ENCODE results near the gene HIBCH. TPM values are rescaled to one million over a fixed set of nuclear protein-coding genes. Genes with fewer than 3 reads are reported as not detected.

The HIBCH gene
- total RNA-seq, 1 experiment from 2014 or later = 21.7 TPM

DNA sequence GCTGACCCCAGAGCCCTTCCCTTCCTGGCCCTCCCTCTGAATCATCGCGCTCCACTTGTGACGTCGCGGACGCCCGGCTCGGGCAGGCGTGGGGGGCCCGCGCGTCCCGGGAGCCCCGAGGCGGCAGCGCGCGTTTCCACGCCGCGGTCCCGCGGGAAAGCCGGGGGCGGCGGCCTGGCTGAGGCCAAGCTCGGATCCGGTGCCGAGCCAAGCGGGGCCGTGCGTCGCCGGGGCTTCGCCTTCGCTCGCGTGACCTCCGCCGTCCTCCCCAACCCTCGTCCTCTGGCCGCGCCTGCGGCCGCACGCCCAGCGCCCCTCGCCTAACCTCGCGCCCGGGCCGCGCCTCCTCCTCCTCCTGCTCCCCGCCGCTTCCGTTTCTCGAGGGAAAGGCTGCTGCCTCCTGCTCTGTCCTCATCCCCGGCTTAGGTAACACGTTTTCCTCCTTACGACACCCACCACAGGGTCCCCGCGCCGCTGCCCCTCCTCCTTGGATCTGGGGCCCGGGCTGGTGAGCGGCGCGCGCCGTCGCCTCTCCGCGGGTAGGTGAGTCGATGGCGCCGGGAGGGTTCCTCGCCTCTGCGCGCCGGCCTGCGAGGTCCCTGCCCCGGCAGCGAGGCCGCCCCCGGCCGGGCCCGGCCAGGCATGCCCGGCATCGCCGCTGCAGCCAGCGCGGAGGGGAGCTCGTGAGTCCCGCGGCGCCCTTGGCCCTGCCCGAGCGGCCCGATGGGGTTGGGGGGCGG is 24.1 kb upstream of the HIBCH start, which contains the start of gene INPP1:
TSS of gene INPP1 (plus strand) at position 54 of the 740 bp plus-strand sequence. CDS start 16,514 bp downstream, outside the sequence.
- CTCF ChIA-PET = interaction anchor here (0.5 to 1.4 kb wide), 2 partner anchors 24 to 376 kb away, joined by 3 to 5 read pairs; partner anchors contain the start of gene HIBCH
- POLR2A ChIA-PET = no interaction called here
- intact Hi-C loops (cut with micrococcal nuclease; ENCODE audit: unreplicated experiment) = no loop called here
- Histone ChIP-seq H3K4me3 (ENCODE audit: low read depth in 2 of 2, low read length in 2 of 2) (peak within 1 kb of the TSS; percentile 62 to 67), H3K36me3 (ENCODE audit: control insufficient read depth, insufficient read depth, low read length) (no peaks in the 10 kb centered on the region; the same call in 1 of the 2 replicates), H3K4me1 (ENCODE audit: control insufficient read depth, insufficient read depth, low read length) (peaks cover 6% of the 10 kb centered on the region), H3K27me3 (ENCODE audit: control insufficient read depth, insufficient read depth, low read length) (no peaks in the 10 kb centered on the region), H3K9me3 (ENCODE audit: control insufficient read depth, insufficient read depth, low read depth, low read length) (no peaks in the 10 kb centered on the region), H3K27ac (ENCODE audit: low read length) (peak within 1 kb of the TSS; percentile 55)
- peak; percentile 89 for ATAC-seq
- in situ Hi-C loops (cut with HindIII; ENCODE audit: low pct_unique_long_range_greater_than_20kb, low sequenced_read_pairs) = no loop called here
- no TSS peak for BruUV-seq (replicated peaks)
- no peak for DNase-seq (ENCODE audit: low read depth, low spot score)
- TF ChIP-seq TCF7L2 (IDR thresholded peaks at IDR 0.05; ENCODE audit: low read depth, low read length) = no peak
- TF ChIP-seq, protein P1, sequence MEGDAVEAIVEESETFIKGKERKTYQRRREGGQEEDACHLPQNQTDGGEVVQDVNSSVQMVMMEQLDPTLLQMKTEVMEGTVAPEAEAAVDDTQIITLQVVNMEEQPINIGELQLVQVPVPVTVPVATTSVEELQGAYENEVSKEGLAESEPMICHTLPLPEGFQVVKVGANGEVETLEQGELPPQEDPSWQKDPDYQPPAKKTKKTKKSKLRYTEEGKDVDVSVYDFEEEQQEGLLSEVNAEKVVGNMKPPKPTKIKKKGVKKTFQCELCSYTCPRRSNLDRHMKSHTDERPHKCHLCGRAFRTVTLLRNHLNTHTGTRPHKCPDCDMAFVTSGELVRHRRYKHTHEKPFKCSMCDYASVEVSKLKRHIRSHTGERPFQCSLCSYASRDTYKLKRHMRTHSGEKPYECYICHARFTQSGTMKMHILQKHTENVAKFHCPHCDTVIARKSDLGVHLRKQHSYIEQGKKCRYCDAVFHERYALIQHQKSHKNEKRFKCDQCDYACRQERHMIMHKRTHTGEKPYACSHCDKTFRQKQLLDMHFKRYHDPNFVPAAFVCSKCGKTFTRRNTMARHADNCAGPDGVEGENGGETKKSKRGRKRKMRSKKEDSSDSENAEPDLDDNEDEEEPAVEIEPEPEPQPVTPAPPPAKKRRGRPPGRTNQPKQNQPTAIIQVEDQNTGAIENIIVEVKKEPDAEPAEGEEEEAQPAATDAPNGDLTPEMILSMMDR (IDR thresholded peaks at IDR 0.05) = no peak
- no peak for TF ChIP-seq POLR2AphosphoS5 (IDR thresholded peaks at IDR 0.05; ENCODE audit: low read depth, low read length)
- TF ChIP-seq, protein P2, sequence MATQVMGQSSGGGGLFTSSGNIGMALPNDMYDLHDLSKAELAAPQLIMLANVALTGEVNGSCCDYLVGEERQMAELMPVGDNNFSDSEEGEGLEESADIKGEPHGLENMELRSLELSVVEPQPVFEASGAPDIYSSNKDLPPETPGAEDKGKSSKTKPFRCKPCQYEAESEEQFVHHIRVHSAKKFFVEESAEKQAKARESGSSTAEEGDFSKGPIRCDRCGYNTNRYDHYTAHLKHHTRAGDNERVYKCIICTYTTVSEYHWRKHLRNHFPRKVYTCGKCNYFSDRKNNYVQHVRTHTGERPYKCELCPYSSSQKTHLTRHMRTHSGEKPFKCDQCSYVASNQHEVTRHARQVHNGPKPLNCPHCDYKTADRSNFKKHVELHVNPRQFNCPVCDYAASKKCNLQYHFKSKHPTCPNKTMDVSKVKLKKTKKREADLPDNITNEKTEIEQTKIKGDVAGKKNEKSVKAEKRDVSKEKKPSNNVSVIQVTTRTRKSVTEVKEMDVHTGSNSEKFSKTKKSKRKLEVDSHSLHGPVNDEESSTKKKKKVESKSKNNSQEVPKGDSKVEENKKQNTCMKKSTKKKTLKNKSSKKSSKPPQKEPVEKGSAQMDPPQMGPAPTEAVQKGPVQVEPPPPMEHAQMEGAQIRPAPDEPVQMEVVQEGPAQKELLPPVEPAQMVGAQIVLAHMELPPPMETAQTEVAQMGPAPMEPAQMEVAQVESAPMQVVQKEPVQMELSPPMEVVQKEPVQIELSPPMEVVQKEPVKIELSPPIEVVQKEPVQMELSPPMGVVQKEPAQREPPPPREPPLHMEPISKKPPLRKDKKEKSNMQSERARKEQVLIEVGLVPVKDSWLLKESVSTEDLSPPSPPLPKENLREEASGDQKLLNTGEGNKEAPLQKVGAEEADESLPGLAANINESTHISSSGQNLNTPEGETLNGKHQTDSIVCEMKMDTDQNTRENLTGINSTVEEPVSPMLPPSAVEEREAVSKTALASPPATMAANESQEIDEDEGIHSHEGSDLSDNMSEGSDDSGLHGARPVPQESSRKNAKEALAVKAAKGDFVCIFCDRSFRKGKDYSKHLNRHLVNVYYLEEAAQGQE (IDR thresholded peaks at IDR 0.05; ENCODE audit: insufficient read depth in 1 of 2, low read depth in 2 of 2, low read length in 1 of 2) = no peak
- TF ChIP-seq SIN3A (IDR thresholded peaks at IDR 0.05; ENCODE audit: borderline replicate concordance, insufficient read depth, low read depth, low read length) = 0 out of 2 replicates have a peak, but pooled peaks have one; percentile 22

DNA sequence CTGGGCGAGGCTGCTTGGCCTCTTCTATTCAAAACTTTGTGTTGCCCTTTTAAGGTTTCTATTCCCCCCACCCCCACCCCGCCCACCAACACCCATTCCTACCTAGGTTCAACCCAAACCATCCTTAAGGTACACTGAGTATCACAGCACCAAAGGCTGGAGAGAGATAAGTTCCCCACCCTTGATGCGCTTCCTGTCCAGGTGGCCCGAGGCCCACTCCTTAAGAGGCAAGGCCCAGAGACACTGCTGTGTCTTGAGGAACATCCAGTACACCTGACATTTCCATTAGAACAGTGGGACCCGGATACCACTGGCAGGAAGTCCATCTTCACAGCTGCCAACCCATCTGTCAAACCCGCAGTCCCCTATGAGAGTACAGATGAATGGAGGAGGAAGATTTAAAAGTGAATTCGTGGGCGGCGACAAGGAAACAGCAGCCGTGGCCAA is 23.5 kb upstream of the HIBCH start:
- peaks cover 6% of the 10 kb centered on the region for H3K4me1 ChIP-seq (ENCODE audit: control insufficient read depth, insufficient read depth, low read length)
- H3K27ac ChIP-seq (ENCODE audit: low read length) = no peak overlapping the region
- ChIA-PET POLR2A (no interaction called here), CTCF (interaction anchor here (1.4 kb wide), 1 partner anchor 24 kb away, joined by 5 read pairs; the partner anchor contains the start of gene HIBCH)
- intact Hi-C loops (cut with micrococcal nuclease; ENCODE audit: unreplicated experiment) = no loop called here
- DNase-seq (ENCODE audit: low read depth, low spot score) (no peak), ATAC-seq (peak; percentile 47)
- no peaks in the 10 kb centered on the region for H3K9me3 ChIP-seq (ENCODE audit: control insufficient read depth, insufficient read depth, low read depth, low read length)
- H3K4me3 ChIP-seq (ENCODE audit: low read depth in 2 of 2, low read length in 2 of 2) = peak overlapping the region; percentile 62 to 67
- in situ Hi-C loops (cut with HindIII; ENCODE audit: low pct_unique_long_range_greater_than_20kb, low sequenced_read_pairs) = no loop called here
- H3K27me3 ChIP-seq (ENCODE audit: control insufficient read depth, insufficient read depth, low read length) = no peaks in the 10 kb centered on the region
- no TSS peak for BruUV-seq (replicated peaks)
- H3K36me3 ChIP-seq (ENCODE audit: control insufficient read depth, insufficient read depth, low read length) = no peaks in the 10 kb centered on the region; the same call in 1 of the 2 replicates
- TF ChIP-seq, protein P2 (IDR thresholded peaks at IDR 0.05; ENCODE audit: insufficient read depth in 1 of 2, low read depth in 2 of 2, low read length in 1 of 2) = no peak
- TF ChIP-seq SIN3A (IDR thresholded peaks at IDR 0.05; ENCODE audit: borderline replicate concordance, insufficient read depth, low read depth, low read length) = 0 out of 2 replicates have a peak, but pooled peaks have one; percentile 35
